ENCODE results near the gene SENP1.
A peak's percentile ranks its signal among the peaks of the same experiment; 100 is the strongest.
"Not testable (repeated sequence)": the region's sequence is repeated elsewhere in the genome, so short reads cannot be mapped to it uniquely, and the experiment has no call there.

Gene SENP1
- 12.0 to 32.3 (median 18.1) reads per million in 18 experiments for total RNA-seq

DNA sequence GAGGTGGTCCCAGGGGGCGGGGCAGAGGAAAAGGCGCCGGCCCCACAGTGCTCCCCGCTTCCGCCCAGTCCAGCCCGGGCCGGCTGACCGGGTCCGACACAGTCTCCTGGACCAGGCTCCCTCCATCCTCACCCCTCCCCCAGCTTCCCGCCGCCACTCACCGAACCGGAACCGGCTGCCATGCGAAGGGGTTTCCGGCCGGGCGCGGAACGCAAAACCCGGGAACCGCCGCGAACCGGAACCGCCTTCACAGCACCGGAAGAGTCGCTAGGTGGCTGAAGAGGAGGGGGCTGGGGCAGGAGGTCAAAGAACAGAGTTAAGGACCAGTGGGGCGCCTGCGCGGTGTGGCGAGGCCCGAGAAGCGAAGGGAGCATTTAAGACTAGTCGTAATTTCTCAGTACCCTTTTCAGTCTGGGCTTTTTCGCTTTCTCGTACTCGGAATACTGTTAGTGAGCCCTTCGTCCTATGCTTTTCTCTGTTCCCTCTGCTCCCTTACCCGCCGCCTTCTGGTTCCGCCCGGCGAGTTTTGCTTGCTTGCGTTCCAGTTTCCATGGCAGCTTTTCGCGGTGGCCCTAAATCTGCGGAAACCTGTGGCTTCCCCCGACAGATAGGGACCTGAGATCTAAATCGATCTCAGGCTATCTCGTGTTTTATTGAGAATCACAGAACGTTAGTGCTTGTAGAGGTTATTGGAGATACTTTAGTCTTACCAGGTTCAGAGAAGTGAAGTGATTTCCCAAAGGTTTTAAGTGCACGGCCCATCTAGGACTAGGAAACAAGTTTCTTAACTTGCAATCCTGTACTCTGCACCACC lies at the start of gene SENP1:
TSS of gene SENP1 (minus strand) at position 213 of the 814 bp plus-strand sequence. CDS start 4,607 bp downstream, outside the sequence.
- DNase-seq = peak; percentile 84 to 88

DNA sequence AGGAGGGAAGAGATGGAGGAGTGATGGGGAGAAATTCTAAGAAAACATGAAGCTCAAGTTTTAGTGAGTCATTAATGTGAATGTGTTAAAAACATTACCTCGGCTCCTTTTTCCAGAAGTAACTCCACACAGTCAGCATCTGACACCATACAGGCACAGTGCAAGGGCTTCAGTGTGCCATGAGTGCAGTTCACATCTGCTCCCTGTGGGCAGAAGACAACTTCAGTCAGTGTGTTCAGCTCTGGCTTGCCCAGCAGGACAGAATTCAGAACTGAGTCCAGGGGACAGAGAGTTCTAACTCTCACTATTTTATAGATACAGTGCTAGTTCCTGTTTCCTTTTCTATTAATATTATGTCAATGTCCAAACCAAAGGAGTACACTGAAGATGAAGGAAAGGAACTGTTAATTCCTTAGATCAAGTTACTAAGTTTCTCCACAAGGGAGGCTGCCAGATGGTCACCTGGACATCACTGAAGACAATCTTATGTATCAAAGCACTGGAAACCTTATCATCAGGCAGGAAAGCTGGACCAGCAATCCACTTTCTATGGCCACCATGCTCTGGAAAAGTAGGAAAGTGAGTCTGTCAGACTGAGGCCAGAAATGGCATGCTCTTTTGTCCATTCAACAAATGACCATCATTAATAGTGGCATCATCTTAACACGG lies 45.4 kb upstream of the SENP1 start:
- DNase-seq = no peak

DNA sequence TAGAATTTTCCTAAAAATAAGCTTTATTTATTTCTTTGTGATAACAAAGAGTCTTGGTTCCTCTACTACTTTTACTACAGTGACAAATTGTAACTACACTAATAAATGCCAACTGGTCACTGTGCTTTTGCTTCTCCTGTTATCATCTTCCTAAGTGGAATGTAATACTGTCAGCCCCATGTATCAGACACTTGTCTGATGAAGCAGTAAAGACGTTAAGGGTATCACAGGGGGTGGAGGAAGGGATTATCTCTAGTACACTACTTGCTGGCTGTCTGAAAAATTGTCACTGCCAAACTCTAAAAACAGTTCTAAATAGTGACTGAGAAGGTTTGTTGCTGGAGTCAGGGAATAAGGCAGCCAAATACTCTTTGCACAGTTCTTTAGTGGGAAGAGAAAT lies 40.1 kb upstream of the SENP1 start:
- no peak for DNase-seq

DNA sequence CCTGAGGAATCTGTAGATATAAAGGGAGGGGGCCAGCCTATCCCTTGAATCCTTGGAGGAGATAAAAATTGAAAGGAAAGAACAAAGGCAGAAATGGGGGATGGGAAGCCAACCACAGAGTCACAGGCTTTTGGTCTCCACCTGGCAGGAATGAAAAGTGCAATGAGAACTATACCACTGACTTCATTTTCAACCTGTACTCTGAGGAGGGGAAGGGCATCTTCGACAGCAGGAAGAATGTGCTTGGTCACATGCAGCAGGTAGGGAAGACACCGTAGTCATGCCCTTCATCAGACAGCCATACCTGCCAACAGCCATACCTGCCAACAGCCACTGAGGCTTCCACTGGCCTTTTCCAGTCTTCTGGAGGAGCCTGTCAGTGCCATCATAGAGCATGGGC lies 38.0 kb upstream of the SENP1 start:
- DNase-seq = no peak

DNA sequence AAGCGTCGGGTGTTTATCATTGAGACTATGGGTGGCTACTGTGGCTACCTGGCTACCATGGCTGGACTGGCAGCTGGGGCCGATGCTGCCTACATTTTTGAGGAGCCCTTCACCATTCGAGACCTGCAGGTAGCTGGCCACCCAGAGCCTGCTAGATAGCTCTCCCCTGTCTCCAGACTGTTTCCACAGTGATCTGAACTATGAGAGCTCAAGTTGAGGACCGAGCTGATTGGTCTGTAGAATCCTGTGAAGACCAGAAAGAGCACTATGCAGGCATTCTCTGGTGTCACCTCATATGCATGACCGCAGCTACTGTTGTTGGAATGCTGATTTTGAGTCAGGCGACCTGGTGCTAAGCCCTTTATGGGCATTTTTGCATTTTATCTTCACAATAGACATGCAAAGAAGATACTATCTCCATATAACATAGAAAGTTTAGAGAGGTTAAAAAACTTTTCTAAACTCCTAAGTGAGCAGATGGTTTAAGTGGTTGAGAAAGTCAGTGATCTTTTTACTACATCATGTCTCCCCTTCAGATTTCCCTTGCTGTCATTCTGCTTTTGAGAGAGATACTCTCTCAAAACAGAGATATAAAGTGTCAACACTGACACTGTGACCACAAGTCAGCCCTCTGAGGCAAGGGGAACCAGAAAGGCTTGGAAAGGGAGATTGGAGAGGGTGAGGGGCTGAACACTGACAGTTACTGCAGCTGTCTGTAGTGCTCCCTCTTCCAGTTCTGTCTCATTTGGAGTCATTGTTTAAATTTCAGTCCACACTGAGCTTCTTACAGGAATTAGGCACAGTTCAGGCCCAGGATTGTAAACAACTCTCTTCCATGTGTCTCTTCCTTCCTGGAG lies 37.2 kb upstream of the SENP1 start:
- DNase-seq = no peak

DNA sequence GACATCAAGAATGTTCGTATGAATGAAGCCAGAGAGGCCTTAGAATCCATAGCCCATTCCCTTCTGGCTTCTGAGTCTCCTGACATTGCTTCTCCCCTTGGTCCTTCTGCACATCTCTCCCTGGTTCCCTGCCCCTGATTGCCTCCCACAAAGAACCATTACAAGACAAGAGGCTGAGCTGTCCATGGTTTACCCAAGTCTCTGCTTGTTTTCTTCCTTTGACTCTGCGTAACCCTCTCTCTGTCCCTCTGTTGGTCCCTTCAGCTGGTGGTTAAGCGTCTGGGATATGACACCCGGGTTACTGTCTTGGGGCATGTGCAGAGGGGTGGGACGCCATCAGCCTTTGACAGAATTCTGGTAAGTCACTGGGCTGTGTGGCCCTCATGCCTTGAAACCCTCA lies 29.1 kb upstream of the SENP1 start:
- no peak for DNase-seq

DNA sequence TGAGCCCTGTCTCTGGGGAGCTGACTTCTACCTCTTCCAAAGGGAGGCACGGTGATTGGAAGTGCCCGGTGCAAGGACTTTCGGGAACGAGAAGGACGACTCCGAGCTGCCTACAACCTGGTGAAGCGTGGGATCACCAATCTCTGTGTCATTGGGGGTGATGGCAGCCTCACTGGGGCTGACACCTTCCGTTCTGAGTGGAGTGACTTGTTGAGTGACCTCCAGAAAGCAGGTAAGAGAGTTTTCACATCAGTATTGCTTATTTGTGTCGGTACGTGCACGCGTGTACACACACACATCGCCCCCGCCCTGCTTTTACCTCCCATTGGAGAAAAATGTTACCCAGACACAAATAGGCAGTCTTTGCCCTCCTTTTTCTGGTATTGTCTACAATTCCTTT lies 26.9 kb upstream of the SENP1 start:
- no peak for DNase-seq

DNA sequence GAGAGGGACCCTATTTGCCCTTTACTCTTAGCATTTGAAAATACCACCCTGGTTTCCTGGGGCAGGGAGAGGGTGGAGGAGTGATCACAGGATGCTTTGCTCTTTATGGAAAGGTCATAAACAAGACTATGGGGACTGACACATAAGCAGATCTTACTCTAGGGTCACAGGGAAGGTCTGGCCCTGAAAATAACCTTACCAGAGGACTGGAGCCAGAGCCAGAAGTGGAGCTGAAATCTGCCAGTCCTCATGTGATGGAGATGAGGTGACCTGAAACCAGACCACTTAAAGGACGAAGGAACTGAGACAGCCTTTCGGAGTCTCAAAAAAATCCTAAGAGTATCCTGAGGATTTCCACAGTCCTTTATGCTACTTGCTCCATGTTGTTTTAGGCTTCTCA lies 25.6 kb upstream of the SENP1 start:
- no peak for DNase-seq

DNA sequence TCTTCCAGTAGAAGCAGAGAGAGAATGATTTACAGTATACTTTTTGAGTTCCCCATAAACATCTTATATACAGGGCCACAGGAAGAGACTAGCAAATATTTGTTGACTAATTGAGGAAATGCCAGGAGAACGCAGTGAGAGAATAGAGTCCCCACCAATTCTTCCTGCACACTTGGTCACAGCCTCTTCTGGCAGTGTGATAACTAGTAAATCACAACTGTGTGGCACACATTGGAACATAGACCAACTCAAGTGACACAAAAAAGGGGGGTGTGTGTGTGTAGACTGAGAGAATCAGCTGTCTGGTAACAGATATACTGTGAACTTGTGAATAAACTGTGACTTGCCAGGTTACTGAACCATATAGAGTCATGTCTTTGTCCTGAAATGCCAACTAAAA lies 23.5 kb upstream of the SENP1 start:
- DNase-seq = no peak

DNA sequence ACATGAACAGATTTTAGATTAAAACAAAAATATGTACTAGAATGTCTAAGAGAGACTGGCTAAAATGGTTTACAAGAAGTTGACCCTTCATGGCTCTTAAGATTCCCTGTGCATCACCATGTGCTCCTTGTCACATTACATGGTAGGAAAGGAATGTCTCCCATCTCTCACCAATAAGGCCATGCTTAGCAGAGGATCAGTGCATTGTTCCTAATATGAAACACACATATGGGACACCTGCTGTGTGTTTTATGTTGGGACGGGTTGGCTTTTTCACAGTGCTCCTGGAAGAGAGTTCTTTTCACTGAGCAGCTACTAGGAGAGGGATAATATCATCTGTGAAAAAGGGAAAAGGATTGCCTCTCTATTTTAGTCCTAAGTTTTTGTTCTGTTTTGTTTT lies 22.9 kb upstream of the SENP1 start:
- no peak for DNase-seq

DNA sequence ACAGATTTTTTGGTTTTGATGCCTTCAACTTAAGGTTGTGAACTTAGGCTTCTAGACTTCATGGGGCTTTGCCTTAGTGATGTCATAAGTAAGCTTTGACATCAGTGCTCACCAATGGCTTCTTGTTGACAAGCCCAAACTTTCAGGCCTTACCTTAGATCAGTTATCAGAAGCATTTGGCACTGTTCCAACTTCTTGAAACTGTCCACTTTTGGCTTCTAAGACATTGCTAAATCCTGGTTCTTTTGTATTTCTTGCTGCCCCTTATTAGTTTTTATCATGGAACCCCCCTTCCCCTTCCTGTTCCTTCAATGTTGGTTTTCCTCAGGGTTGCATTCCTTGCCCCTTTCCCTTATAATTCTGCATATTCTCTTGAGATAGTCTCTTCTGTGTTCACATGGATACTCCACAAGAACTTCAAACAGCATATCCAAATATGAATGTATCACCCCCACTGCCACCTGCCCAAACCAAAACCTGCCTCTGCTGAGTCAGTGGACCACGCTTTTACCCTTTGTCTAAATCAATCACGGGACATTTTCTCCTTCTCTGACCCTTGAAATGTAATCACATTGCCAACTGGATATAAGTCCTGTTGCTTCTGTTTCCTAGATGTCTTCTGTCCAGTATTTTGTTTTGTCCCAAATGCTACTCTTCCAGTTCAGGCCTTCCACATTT lies 21.2 kb upstream of the SENP1 start:
- DNase-seq = no peak

DNA sequence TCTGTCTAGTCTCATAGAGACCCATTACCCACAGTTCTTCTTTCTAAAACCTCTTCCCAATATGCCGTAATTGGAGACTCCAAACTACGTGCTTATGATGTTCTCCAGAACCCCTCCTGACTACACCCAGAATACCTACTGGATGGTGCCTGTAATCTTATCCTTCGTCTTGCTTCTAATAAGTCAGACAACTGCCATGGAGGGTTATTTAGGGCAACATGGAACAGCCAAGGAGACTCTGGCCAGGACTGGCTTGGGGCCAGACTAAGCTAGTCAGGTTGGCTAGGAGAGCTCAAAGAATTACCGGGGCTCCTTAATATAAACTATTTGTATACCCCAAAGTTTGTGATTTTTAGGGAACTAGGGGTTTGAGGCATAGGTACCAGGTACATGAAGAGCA lies 20.1 kb upstream of the SENP1 start:
- DNase-seq = no peak

DNA sequence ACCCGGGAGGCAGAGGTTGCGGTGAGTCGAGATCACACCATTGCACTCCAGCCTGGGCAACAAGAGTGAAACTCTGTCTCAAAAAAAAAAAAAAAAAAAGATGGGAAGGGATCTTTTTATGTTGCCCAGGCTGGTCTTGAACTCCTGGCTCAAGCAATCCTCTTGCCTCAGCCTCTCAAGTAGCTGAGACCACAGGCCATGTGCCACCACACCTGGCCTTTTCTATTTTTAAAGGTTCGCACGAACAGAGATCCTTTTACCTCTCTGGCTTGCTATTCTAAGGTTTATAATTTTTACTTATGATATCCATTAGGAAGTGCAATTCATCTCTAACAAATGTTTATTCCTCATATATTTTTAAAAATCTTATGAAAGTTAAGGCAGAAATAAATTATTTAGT lies 19.7 kb upstream of the SENP1 start:
- not testable (repeated sequence) for DNase-seq

DNA sequence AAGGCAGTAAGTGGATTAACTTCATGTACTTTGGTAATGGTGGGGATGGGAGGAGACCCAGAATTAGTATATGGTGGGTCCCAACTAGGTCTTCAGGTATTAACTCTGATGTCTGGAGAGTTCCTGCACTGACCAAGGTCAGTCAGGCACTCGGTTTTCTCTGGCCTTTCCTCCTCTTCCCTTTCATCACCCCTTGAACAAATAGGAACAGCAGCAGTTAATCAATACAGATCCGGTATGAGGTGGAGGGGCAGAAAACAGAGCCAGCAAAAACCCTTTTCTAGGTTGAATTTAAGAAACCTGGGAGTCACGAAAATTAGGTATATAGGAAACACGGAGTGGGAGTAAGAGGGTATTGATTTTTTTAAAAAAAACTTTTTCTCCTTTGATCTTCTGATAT lies 17.3 kb upstream of the SENP1 start:
- DNase-seq = no peak

DNA sequence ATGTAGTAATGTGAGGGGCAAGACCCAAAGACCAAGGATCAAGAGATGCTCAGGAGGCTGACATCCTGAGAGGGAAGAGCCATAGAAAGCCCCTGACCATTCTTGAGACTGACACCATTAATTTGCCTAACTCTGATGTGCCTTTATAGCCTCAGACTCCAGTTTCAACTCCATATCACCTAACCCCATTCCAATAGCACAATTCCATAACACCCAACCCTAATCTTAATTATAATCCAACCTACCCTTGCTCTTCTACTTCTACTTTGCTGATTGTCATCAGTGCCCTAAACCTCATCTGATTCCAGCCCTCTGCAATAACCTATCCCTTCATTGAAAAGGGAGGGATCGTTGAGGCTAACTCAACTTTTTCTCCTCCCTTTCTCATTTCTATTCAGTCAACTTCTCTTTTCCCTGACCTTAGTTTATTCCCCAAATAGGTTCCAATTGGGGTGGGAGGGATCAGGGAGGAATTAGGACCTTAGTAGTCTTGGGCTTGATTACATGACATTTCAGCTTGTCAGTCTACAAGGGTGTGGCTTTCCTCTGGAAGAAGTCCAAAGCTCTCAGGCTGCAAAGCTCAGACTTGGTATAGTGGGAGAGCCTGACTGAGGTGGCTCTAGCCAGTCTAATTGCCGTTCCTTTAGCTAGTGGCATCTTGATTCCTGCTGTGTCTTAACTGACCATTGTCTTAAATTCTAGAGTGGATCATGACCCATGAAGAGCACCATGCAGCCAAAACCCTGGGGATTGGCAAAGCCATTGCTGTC lies 16.4 kb upstream of the SENP1 start:
- no peak for DNase-seq

DNA sequence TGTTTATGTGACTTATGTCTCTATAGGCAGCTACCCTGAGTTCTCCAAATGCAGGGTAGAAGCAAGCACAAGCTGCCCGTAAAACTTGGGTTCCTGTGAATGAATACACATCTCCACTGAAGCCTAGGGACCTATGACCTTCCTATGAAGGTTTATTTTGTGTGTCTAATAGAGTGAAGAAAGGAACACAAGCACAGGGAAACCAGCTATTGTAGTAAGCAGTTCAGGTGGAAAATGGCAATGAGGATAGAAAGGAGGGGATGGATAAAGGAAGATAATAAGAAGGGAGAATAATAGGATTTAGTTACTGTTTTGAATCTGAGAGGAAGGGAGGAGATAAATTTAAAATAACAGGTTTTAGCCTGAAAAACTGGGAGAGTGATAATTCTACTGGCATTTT lies 15.6 kb upstream of the SENP1 start:
- DNase-seq = no peak

DNA sequence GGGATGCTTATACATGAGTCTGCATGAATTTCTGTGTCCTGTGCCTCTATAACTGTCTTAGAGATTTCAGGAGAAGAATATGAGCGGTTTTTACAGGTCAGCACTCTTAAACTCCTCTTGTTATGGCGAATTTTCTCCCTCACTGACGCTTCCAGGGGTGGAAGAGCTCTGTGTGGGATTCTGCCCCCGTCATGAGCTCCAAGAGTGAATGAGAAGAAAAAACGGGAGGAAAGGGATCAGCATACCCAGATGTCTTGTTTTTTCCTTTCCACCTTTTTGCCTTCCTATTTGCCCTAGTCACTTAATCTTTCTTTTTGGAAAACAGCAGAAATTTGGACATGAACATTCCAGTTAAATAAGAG lies 13.9 kb upstream of the SENP1 start:
- no peak for DNase-seq

DNA sequence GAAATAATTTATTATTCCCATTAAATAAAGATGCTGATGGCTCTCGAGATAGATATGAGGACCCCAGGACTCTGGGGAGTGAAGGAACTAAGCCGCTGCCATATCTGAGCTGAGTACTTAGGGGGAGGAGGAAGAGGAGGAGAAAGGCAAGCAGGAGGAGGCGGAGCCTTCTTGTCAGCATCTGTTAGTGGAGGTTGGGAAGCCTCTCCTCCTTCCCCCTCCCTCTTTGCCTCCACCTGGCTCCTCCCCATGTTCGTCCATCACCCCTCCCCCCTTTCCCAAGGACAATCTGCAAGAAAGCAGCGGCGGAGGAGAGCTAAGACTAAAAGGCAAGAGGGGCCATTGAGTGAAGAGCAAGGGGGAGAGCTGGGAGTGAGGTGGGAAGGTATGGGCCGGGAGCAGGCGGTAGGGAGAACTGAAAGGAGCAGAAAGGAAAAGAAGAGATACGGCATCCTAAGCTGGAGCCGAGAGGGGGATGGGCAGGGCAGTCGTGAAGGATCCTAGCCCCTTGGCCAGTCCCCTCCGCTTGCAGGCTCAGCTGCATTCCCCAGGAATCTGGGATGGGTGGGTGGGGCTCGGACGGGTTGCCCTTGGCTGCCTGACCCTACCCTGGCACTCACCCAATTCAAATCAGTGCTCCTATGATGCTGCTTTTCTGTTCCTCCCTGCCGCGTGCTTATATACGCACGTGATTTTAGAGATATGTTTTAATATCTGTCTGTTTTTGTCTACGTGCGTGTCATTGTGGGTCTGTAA lies 13.4 kb upstream of the SENP1 start, which contains the start of gene PFKM:
TSS of gene PFKM (plus strand) at position 287 of the 756 bp plus-strand sequence. CDS start 3,411 bp downstream, outside the sequence.
- DNase-seq = peak; percentile 57 to 60

DNA sequence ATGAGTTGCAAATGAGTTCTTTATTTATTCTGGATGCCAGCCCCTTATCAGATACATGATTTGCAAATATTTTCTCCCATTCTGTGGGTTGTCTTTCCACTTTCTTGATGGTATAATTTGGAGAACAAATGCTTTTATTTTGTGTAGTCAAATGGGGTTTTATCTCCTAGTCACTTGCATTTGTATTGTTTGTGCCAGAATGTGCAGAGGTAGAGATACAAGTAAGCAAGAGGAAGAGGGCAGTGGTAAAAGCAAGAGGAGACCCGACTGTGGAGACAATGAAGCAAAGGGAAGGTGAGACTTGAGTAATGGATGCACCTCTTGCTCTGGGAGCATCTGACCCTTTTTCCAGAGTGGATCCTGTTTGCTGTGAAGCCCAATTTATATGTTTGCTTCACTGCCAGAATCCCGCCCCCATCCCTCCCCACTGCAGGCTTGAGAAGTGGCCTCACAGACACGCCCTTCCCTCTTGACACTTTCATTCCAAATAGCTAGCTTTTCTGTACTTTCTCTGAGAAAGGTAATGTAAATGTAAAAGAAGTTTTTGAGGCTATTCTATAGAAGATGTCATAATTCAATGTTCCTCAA lies 12.5 kb upstream of the SENP1 start:
- no peak for DNase-seq

DNA sequence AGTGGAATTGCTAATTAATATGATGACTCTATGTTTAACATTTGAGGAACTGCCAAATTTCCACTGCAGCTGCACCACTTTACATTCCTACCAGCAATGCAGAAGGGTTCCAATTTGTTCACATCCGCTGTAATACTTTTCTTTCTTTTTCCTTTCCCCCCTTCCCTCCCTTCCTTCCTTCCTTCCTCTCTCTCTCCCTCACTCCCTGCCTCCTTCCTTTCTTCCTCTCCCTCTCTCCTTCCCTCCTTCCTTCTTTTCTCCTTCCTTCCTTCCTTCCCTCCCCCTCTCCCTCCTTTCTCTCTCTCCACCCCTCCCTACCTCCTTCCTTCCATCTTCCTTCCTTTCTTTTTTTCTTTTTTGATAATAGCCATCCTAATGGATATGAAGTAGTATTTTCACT lies 10.1 kb upstream of the SENP1 start:
- no peak for DNase-seq

DNA sequence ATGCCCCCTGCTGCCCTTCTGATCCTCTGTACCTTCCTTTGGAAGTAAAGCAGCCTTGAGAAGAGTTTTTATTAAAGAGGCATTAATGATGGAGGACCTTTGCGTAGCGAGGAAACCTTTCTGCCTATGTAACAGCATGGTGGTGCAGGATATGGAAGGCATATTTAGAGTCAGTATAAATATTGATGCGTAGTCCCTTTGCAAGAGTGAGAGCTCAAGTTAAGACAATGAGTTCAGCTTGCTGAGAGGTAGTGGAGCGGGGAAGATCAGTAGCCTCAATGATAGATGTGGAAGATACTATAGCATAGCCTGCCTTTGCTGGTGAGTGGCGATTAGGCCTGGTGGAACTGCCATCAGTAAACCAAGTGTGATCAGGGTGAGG lies 5.4 kb upstream of the SENP1 start:
- DNase-seq = not testable (repeated sequence)

Measured in inflammatory macrophage (primary cell).